T-helper 2 cell treated with Interferon-gamma antibody and Interleukin-4, amounts not matched to agents 100 ng/mL and 5 ng/mL, for 36 hours (primary cell): Measurements from ENCODE around the gene UVRAG. TPM values are rescaled to one million over a fixed set of nuclear protein-coding genes. Genes with fewer than 3 reads are reported as not detected.

Experiments used
- intact Hi-C: fragments of 100-400 bp; cut with micrococcal nuclease; formaldehyde crosslinking; loops from one replicate; pipeline ENCODE4 v1.15.1; 2023
- total RNA-seq: library from RNA; stranded (reverse); gene quantifications from 2 replicates; pipeline ENCODE4 v1.2.3, GENCODE V29; 2022

UVRAG gene
- total RNA-seq, 1 donor from 2014 or later, result 24.0 TPM

- intact Hi-C loops, result no loop called here
Observed at GRCh38 chr11:76158394-76159302, 343.6 kb downstream of the UVRAG start.

- intact Hi-C loops, result no loop called here
Observed at GRCh38 chr11:76159303-76159937, 344.4 kb downstream of the UVRAG start.

GRCh38 chr11:76159983-76160661 lies 345.1 kb downstream of the UVRAG start:
- intact Hi-C loops, result no loop called here

- intact Hi-C loops, result no loop called here
Observed at GRCh38 chr11:76160856-76161255, 345.8 kb downstream of the UVRAG start.

GRCh38 chr11:76161261-76161961 lies 346.4 kb downstream of the UVRAG start:
- intact Hi-C loops, result no loop called here

GRCh38 chr11:76162336-76163288 lies 347.6 kb downstream of the UVRAG start:
- intact Hi-C loops, result no loop called here

- intact Hi-C loops, result no loop called here
Observed at GRCh38 chr11:76163289-76163880, 348.4 kb downstream of the UVRAG start.

- intact Hi-C loops, result no loop called here
Observed at GRCh38 chr11:76164081-76164480, 349.1 kb downstream of the UVRAG start.

GRCh38 chr11:76164861-76165751 lies 350.1 kb downstream of the UVRAG start:
- intact Hi-C loops, result no loop called here

- intact Hi-C loops, result no loop called here
Observed at GRCh38 chr11:76166314-76166713, 351.3 kb downstream of the UVRAG start.

- intact Hi-C loops, result no loop called here
Observed at GRCh38 chr11:76167590-76167989, 352.6 kb downstream of the UVRAG start.

GRCh38 chr11:76169473-76169896 lies 354.5 kb downstream of the UVRAG start:
- intact Hi-C loops, result no loop called here

GRCh38 chr11:76170468-76170867 lies 355.5 kb downstream of the UVRAG start:
- intact Hi-C loops, result no loop called here

- intact Hi-C loops, result no loop called here
Observed at GRCh38 chr11:76172583-76172982, 357.6 kb downstream of the UVRAG start.

- intact Hi-C loops, result no loop called here
Observed at GRCh38 chr11:76173663-76174062, 358.7 kb downstream of the UVRAG start.

- intact Hi-C loops, result no loop called here
Observed at GRCh38 chr11:76174330-76174729, 359.3 kb downstream of the UVRAG start.

GRCh38 chr11:76175783-76176182 lies 360.8 kb downstream of the UVRAG start:
- intact Hi-C loops, result no loop called here

- intact Hi-C loops, result no loop called here
Observed at GRCh38 chr11:76176463-76176862, 361.5 kb downstream of the UVRAG start.

GRCh38 chr11:76177250-76177686 lies 362.3 kb downstream of the UVRAG start:
- intact Hi-C loops, result no loop called here
